NCI-H1436 (cell line): Measurements from ENCODE around the gene LILRB2.
"Not testable (repeated sequence)": the region's sequence is repeated elsewhere in the genome, so short reads cannot be mapped to it uniquely, and the experiment has no call there.

Source experiments
- DNase-seq: peaks from one replicate; lab custom pipeline; 2025; lab: John Stamatoyannopoulos, UW

The LILRB2 gene

GRCh38 chr19:54281007-54281728, at the start of gene LILRB2:
LILRB2 (minus strand) TSS chr19:54281110; CDS start chr19:54280496, 614 bp downstream.
- no peak for DNase-seq

- no peak for DNase-seq
Measured at GRCh38 chr19:54329476-54330165, 48.7 kb upstream of the LILRB2 start.

- not testable (repeated sequence) for DNase-seq
Measured at GRCh38 chr19:54328781-54329180, 47.9 kb upstream of the LILRB2 start.

GRCh38 chr19:54325631-54326030, 44.7 kb upstream of the LILRB2 start:
- no peak for DNase-seq

GRCh38 chr19:54325194-54325621, 44.3 kb upstream of the LILRB2 start:
- DNase-seq, result peak; percentile 4

GRCh38 chr19:54324071-54324470, 43.2 kb upstream of the LILRB2 start:
- no peak for DNase-seq

GRCh38 chr19:54322934-54323333, 42.0 kb upstream of the LILRB2 start:
- DNase-seq, result not testable (repeated sequence)

GRCh38 chr19:54322295-54322694, 41.4 kb upstream of the LILRB2 start:
- DNase-seq, result not testable (repeated sequence)

GRCh38 chr19:54319892-54320670, 39.2 kb upstream of the LILRB2 start:
- DNase-seq, result no peak

- DNase-seq, result no peak
Measured at GRCh38 chr19:54319049-54319448, 38.1 kb upstream of the LILRB2 start.

GRCh38 chr19:54317965-54318240, 37.0 kb upstream of the LILRB2 start:
- no peak for DNase-seq

- DNase-seq, result no peak
Measured at GRCh38 chr19:54317108-54317964, 36.4 kb upstream of the LILRB2 start.

GRCh38 chr19:54316746-54317107, 35.8 kb upstream of the LILRB2 start:
- no peak for DNase-seq

- DNase-seq, result no peak
Measured at GRCh38 chr19:54315956-54316355, 35.0 kb upstream of the LILRB2 start.

GRCh38 chr19:54312436-54313377, 31.8 kb upstream of the LILRB2 start, which contains the start of gene LILRA5:
LILRA5 (minus strand) TSS chr19:54313166; CDS start chr19:54313019, 147 bp downstream.
- DNase-seq, result no peak

GRCh38 chr19:54312011-54312410, 31.1 kb upstream of the LILRB2 start:
- no peak for DNase-seq

- no peak for DNase-seq
Measured at GRCh38 chr19:54311486-54311885, 30.6 kb upstream of the LILRB2 start.

GRCh38 chr19:54310543-54310942, 29.6 kb upstream of the LILRB2 start:
- DNase-seq, result no peak

GRCh38 chr19:54309811-54310210, 28.9 kb upstream of the LILRB2 start:
- DNase-seq, result no peak

GRCh38 chr19:54307389-54308020, 26.6 kb upstream of the LILRB2 start:
- no peak for DNase-seq
